ENCODE results near the gene LPP. TPM values are rescaled to one million over a fixed set of nuclear protein-coding genes. Genes with fewer than 3 reads are reported as not detected.

LPP gene
- polyA plus RNA-seq, 3 donors = 26.4 to 31.9 (median 28.6) TPM

DNA sequence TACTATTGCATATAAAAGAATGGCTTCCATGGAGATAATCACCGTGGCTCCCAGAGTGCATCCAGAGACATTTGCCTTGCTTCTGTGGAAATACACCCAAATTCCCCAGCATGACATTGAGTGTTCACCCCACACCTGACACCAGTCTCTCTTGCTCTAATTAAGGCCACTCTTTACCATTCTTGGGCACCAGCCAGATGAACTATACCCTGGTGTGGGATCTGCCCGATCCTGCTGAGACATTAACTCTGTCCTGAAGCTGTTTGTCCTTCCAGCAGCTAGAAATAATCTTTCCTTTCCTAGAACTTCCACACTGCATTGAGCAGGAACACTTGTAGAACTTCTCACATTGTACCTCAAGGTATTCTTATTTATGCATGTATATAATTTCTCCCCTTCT lies 105.2 kb downstream of the LPP start:
- no peak for DNase-seq (ENCODE audit: extremely low read depth in 1 of 11, low read depth in 9 of 11, low spot score in 4 of 11)

DNA sequence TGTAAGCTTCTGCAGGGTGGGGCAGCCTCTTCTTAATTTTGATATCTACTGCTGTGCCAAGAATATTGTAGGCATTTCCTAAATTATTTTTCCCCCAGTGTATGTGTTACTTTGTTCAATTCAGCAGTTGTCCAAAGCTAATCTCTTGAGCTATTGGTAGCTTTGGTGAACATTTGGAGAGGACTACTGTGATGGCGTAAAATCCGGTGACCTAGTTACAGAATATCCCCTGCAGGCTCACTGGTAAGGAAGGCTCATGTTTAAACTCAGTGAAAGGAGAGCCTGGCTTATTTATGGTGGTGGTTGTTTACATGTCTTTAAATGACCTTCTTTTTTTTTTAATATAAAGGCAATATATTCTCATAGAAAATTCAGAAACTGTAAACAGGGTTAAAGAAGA lies 105.6 kb downstream of the LPP start:
- DNase-seq (ENCODE audit: extremely low read depth in 1 of 11, low read depth in 9 of 11, low spot score in 4 of 11) = no peak

DNA sequence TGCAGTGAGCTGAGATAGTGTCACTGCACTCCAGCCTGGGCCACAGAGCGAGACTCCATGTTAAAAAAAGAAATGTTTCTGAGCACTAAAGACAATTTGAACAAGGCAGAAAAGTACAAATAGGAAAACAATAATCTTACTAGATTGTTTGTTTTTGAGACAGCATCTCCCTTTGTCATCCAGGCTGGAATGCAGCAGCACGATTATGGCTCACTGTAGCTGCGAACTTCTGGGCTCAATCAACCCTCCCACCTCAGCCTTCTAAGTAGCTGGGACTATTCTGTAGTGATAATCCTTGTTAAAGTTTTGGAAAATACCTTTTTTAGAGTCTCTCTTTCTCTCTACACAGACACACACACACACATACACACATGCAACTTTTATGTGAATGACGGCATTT lies 107.1 kb downstream of the LPP start:
- no peak for DNase-seq (ENCODE audit: extremely low read depth in 1 of 11, low read depth in 9 of 11, low spot score in 4 of 11)

DNA sequence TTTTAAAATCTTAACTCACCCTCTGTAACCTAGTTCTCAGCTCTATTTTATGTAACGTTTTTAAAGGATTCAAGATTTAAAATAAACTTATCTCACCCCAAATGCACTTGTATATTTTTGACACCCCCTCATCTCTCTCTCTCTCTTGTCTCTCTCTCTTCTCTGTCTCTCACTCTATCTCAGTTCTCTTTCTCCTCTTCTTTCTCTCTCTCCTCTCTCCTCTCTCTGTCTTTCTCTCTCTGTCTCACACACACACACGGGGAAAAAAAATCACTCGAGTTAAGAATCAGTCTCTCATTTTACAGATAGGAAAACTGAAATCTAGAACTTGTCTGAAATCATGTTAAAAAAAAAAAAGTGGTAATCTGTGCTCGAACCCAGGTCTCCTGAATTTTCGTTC lies 108.5 kb downstream of the LPP start:
- no peak for DNase-seq (ENCODE audit: extremely low read depth in 1 of 11, low read depth in 9 of 11, low spot score in 4 of 11)

DNA sequence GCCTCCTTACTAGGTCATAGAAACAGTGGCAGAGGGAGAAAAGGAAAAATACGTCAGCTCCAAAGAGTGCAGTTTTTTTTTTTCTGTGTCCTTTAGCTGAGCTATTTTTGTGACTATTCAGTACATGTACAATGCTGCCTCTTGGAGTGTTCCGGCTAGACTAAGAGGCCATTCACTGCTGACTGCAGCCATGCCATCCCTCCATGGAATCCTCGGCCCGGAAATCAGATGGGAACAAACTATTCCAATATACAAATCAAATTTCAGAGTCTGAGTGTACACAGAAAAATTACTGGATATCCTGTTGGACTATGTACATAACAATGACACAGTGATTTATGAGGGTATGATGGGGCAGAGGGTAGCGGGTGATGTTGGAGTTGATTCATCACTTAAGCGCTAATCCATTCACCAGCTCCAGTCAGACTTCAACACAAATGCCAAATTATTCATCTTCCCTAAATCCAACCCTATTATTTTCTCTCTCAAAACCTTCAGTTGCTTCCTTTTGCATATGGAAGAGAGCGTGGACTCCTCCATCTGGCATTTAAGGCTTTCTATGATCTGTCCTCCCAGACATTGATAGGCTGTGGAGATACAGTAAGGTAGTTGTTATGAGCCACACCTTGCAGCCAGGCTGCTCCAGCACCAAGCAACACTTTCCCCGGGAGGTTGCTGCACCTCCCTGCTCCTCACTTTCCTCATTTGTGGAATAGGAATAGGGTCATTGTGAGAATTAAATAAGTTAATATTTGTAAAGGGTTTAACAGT lies 109.1 kb downstream of the LPP start:
- DNase-seq (ENCODE audit: extremely low read depth in 1 of 11, low read depth in 9 of 11, low spot score in 4 of 11) = no peak

DNA sequence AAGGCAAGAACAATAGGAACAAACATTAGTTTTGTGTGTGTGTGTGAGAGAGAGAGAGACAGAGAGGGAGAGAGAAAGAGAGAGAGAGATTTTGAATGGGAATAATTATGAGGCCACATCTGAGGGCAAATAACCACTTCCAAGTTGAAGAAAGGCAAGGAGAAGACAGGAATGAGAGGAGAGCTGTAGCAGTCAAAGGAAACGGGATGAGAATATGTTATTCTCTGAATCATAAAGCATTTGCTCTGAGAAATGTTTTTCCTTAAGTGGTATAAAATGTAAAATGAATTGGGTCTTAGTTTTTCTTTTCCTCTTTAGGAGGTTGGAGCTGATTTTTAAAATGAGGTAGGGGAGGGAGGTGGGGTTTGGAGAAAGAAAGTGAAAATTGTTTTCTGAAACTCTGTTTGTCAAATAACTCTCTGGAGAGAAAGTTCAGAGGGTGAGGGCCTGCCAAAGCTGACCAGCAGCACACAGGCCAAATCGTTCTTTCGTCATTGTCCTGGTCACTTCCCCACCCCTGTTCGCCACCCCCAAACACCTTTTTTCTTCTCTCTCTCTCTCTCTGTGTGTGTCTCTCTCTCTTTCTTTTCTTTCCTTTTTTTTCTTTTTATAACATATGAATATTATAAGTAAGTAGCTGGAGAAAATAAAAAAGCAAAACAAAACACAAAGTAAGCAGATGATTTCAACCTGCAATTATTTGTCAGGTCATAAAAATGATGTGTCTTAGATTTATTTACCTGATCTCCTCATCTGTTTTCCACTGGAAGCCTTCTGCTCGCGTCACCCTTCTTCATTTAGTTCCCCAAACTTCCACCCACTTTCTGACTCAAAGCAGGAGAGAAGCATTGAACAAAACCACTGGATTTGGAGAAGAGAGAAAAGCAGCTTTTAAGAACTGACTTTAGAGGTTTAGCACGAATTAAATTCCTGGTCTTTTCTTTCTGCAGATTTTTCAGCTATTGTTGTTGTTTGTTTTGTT lies 110.6 kb downstream of the LPP start:
- no peak for DNase-seq (ENCODE audit: extremely low read depth in 1 of 11, low read depth in 9 of 11, low spot score in 4 of 11)

DNA sequence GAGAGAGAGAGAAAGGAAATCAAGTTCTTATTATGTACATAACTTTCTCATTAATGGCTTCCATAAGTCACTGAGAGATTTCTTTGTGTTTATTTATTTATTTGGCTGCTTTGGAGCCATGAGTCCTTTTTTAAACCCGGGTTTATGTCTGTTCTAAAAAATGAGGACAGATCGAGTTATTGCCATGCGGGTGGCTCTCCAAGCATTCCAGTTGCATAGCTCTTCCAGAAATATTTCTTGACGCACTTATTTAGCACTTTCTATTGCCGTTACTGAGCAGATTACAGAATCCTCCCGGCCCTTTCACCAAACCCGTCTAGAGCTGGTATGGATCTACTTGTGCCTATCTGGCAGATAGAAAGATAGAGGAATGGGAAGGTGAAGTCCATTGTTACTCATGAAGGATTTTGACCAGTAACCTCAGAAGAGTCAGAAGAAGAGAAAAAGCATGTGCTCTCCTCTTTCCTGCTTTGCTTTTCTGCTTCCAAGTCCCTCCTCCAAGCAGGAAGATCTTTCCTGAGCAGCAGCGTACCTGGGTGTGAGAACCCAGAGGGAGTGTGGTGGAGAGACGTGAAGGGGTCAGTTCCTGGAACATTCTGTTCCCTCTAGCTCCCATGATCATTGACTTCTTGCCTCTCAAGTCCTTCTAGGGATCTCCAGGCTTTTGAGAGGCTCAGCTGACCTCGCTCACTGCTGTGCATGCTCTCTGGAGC lies 112.8 kb downstream of the LPP start:
- DNase-seq (ENCODE audit: extremely low read depth in 1 of 11, low read depth in 9 of 11, low spot score in 4 of 11) = no peak

DNA sequence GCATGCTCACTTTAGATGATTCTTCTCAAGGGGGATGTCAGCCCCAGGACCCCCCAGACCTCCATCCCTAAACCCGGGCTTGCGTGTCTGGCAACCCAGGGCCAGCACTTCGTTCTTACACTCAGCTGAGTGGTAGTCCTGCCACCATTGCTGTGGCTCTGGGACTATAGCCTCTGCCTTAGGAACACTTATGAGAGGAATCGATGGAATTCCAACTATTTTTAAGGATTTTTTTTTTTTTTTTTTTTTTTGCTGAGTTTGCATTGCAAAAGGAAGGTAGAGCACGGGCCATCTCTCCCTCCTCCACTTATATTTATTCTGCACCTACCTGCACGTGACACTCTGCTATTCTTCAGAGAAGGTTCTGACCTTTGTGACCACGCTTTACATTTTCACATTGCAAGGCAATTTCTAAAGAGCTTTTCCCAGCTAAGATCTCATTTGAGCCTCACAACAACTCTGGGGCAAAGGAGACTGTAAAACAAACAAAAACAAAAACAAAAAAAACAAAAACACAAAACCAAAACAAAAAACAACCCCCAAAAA lies 113.9 kb downstream of the LPP start:
- DNase-seq (ENCODE audit: extremely low read depth in 1 of 11, low read depth in 9 of 11, low spot score in 4 of 11) = no peak

DNA sequence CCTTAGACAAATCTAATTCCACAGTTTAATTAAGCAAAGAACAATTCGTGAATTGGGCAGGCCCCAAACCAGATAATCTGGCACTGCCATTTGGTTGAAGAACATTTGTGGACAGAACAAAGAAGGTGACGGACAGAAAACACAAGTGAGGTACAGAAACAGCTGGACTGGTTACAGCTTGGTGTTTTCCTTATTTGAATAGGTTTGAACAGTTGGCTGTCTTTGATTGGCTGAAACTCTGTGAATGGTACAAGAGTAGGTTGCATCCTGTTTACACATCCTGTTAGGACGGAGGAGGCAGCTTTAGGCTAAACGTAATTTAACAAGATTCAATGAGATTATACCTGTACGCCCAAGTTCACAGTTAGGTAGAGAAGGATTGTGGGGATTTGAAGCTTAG lies 114.4 kb downstream of the LPP start:
- DNase-seq (ENCODE audit: extremely low read depth in 1 of 11, low read depth in 9 of 11, low spot score in 4 of 11) = no peak

DNA sequence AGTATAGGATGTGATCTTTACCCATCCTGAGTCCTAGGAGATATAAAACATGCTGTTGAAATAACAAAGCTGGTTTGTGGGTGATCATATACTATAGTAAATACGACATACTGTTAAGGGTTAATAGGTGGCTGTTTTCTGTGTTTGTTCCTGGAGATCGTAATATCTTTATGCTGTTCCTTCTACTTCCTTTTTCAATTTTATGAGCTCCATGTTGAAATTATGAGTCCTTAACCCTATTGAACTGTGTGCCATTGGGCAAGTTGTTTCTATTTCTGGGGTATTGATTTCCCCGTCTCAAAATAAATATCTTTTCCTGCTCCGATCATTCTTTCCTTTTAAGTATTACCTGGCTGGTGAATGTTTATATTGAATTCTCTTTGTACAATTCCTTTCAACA lies 115.1 kb downstream of the LPP start:
- no peak for DNase-seq (ENCODE audit: extremely low read depth in 1 of 11, low read depth in 9 of 11, low spot score in 4 of 11)

DNA sequence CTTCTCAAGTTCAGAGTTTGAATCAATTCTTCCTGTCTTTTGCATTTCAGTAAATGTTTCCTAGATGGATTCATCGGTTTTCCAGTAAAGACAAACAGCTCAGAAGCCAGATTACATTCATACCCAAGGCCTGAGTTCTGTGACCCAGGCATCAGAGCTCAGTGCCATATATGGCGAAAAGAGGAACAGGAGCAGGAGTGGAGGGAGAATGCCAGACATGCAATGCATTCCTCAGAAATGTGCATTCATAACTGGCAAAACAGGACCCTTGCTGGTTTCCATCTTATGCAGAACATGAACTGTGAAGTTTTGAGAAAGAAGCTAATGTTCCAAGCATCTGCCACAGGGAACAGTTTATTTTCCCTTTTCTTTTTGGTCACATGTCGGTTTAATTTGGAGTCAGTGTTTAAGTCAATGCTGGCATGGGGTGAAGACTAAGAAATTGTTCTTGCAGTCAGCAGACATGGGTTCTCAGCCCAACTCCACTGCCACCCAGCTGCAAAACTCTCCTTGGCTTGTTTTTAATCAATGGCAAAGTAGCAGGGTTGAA lies 116.5 kb downstream of the LPP start:
- no peak for DNase-seq (ENCODE audit: extremely low read depth in 1 of 11, low read depth in 9 of 11, low spot score in 4 of 11)

DNA sequence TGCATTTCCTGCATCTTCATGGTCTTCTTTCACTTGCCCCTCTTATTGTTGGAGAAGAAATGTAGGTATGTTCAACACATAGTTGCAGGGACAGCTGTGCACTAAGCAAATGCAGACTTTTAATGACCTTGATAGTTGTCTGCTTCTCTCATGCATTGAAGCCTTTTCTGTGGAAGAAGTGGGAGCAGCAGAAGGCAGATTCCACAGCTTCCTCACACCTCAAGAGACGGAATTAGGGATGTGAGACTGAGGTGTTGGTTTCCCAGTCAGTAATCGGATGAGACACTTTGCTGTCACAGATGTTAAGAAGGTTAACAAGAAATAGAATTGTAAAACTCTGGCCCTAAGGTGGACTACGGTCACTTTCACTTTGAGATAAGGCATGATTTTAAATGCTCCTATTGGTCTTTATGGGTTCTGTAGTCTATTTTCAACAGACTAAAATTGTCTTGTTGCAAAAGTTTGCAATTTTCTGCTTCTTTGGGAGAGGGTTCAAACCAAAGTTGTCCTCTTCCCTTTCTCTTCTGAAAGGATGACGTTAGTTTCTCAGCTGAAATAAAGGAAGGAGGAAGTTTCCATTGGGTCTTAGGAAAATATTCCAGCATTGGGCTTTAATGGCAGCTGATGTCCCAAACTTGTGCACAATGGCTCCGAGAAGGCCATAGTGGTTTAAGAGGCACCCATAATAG lies 117.4 kb downstream of the LPP start:
- DNase-seq (ENCODE audit: extremely low read depth in 1 of 11, low read depth in 9 of 11, low spot score in 4 of 11) = no peak

DNA sequence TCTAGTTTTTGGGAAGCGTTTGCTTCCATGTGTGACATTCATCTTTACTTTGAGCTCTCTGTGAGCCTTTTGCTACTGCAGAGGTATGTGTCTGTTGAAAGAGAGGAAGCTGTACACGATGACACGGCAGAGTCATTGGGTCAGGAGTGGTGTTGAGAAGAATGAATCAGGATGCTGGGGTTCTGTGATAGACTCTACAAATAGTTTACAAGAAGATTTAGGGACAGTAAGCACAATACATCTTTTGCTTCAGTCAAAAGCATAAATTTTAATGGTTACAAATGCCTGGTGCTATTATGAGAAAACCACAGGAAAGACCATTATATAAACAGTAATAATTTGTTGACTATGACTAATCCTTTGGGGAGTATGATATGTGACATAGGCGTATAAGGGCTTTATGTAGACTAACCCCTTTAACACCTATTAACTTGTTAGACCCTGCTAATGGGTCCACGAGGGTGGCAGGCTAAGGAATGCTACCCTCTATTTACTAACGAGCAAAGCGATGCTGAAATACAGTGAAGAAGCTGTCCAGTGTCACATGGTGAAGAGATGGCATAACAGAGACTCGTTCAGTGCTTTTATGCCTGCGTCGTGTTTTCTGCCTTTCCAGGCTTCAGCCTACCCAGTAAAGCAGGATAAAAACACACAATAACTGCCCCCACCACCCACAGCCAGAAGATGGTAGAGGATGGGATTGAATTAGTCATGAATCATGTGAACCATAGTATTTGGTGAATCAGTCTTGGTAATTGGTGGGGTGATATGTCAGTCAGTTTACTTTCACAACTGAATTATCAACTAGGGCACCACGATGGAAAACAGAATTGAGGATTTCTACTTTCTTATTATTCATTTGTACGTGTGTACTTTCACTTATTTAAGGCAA lies 118.8 kb downstream of the LPP start:
- DNase-seq (ENCODE audit: extremely low read depth in 1 of 11, low read depth in 9 of 11, low spot score in 4 of 11) = no peak

DNA sequence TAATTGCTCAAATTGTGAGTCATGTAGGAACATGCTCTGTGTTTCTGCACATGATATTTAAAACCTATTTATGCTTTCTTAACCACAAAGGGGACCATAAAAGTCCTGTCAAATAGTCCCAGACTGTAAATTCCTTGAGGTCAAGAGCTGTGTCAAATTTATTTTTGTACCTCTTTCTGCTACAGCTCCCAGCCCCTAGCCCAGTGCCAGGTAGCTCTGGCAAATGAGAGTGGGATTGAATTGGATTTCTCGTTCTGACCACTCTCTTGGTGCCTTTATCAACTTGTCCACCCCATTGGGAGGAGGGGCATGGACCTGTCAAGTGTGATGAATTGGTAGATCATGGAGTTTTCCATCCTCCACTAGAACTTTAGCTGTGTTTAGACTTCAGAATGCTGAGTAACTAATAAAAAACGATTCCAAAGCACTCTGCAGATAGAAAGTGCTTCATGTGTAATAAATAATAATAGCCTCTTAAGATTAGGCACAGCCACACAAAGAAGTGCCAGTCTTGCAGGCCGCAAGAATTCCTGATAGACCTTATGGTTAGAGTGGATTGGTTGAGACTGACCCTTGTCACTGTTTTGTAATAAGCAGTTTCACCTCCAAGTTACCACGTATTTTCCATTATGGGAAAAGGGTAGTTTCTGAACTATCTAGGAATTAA lies 120.4 kb downstream of the LPP start:
- DNase-seq (ENCODE audit: extremely low read depth in 1 of 11, low read depth in 9 of 11, low spot score in 4 of 11) = no peak

DNA sequence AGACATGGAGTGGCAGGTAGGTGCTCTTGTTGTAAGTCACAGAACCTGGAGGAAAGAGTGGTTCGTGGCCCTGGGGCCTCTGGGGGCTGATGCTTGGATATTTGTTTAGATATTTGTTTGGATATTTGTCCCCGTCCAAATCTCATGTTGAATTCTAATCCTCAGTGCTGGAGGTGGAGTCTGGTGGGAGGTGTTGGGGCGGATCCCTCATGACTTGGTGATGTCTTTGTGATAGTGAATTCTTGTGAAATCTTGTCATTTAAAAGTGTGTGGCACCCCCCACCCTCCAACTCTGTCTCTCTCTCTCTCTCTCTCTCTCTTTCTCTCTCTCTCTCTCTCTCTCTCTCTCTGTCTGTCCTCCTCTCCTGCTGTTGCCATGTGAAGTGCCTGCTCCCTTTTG lies 122.4 kb downstream of the LPP start:
- no peak for DNase-seq (ENCODE audit: extremely low read depth in 1 of 11, low read depth in 9 of 11, low spot score in 4 of 11)

DNA sequence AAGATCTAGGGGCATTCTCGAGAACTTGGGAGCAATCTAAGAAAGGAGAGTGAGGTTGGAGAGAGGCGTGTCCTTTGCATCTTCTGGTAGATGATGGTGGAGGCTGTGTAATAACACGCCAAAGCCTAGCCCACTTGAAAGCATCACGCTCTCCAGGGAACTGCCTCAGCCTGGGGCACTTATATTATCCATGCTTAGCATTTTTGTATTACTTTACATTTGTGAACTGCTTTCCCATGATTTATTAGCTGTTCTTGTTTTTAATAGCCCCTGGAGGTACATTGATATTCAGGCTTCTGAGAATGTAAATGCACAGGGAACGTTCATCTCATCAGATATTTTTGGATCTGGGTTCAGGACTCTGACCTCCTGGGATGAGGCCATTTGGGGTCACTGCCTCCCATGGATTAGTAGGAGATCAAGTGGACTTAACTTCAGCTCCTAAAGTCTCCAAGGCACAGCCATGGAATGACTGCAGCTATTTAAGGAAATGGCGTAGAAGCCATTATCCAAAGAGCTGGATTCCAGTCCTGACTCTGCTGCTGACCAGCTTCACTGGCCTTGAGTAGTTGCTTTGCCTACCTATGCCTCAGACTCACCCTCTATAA lies 124.9 kb downstream of the LPP start:
- no peak for DNase-seq (ENCODE audit: extremely low read depth in 1 of 11, low read depth in 9 of 11, low spot score in 4 of 11)

Measured in renal cortex interstitium (tissue), 11 donors.